ENCODE data around the gene C4orf50.

Gene C4orf50

GRCh38 chr4:6055436-6055835, 37.2 kb upstream of the C4orf50 start:
- ATAC-seq = no peak
- TF ChIP-seq ZNF565 (CRISPR knock-in tag; conservative IDR thresholded peaks at IDR 0.05; ENCODE audit: low read depth) = no peak

- TF ChIP-seq RARB (CRISPR knock-in tag; IDR thresholded peaks at IDR 0.05) (no peak), PPARA (CRISPR knock-in tag; IDR thresholded peaks at IDR 0.05; ENCODE audit: borderline replicate concordance) (no peak), ESRRG (CRISPR knock-in tag; IDR thresholded peaks at IDR 0.05) (no peak), ZNF8 (CRISPR knock-in tag; IDR thresholded peaks at IDR 0.05) (no peak), ARNTL (CRISPR knock-in tag; IDR thresholded peaks at IDR 0.05; ENCODE audit: borderline replicate concordance, low read depth) (no peak), TOX (CRISPR knock-in tag; IDR thresholded peaks at IDR 0.05; ENCODE audit: borderline replicate concordance) (no peak), CSDC2 (CRISPR knock-in tag; IDR thresholded peaks at IDR 0.05) (no peak), POU6F1 (CRISPR knock-in tag; IDR thresholded peaks at IDR 0.05; ENCODE audit: borderline replicate concordance, low read depth) (no peak), ISL1 (CRISPR knock-in tag; IDR thresholded peaks at IDR 0.05) (no peak), TCF4 (CRISPR knock-in tag; IDR thresholded peaks at IDR 0.05; ENCODE audit: borderline replicate concordance) (no peak), ZC3H10 (CRISPR knock-in tag; IDR thresholded peaks at IDR 0.05) (no peak), OSR1 (CRISPR knock-in tag; IDR thresholded peaks at IDR 0.05) (no peak), CSRNP3 (CRISPR knock-in tag; IDR thresholded peaks at IDR 0.05) (no peak)
- no peak for ATAC-seq
Observed at GRCh38 chr4:6055030-6055429, 36.8 kb upstream of the C4orf50 start.

GRCh38 chr4:6054162-6054922, 36.1 kb upstream of the C4orf50 start:
- TF ChIP-seq ARNTL (CRISPR knock-in tag; IDR thresholded peaks at IDR 0.05; ENCODE audit: borderline replicate concordance, low read depth) (no peak), PATZ1 (CRISPR knock-in tag; IDR thresholded peaks at IDR 0.05; ENCODE audit: borderline replicate concordance) (no peak), ESRRG (CRISPR knock-in tag; IDR thresholded peaks at IDR 0.05) (no peak), ZNF565 (CRISPR knock-in tag; conservative IDR thresholded peaks at IDR 0.05; ENCODE audit: low read depth) (no peak), TSHZ2 (CRISPR knock-in tag; IDR thresholded peaks at IDR 0.05) (no peak), POU6F1 (CRISPR knock-in tag; IDR thresholded peaks at IDR 0.05; ENCODE audit: borderline replicate concordance, low read depth) (no peak), ZC3H10 (CRISPR knock-in tag; IDR thresholded peaks at IDR 0.05) (no peak), TCF4 (CRISPR knock-in tag; IDR thresholded peaks at IDR 0.05; ENCODE audit: borderline replicate concordance) (no peak), ZFP3 (CRISPR knock-in tag; IDR thresholded peaks at IDR 0.05) (no peak), ZFP30 (CRISPR knock-in tag; IDR thresholded peaks at IDR 0.05) (no peak), CSDC2 (CRISPR knock-in tag; IDR thresholded peaks at IDR 0.05) (no peak), CSRNP3 (CRISPR knock-in tag; IDR thresholded peaks at IDR 0.05) (no peak), PPARA (CRISPR knock-in tag; IDR thresholded peaks at IDR 0.05; ENCODE audit: borderline replicate concordance) (no peak), RARB (CRISPR knock-in tag; IDR thresholded peaks at IDR 0.05) (no peak), BACH2 (CRISPR knock-in tag; IDR thresholded peaks at IDR 0.05; ENCODE audit: borderline replicate concordance) (no peak), CREB5 (CRISPR knock-in tag; IDR thresholded peaks at IDR 0.05; ENCODE audit: low read depth) (no peak), GLIS3 (CRISPR knock-in tag; IDR thresholded peaks at IDR 0.05) (no peak), SNAI2 (CRISPR knock-in tag; IDR thresholded peaks at IDR 0.05) (no peak), TOX (CRISPR knock-in tag; IDR thresholded peaks at IDR 0.05; ENCODE audit: borderline replicate concordance) (no peak), ZNF70 (CRISPR knock-in tag; IDR thresholded peaks at IDR 0.05) (no peak)
- ATAC-seq = no peak

Data from SK-N-SH treated with all-trans-retinoic acid at 6 μM for 48 hours (cell line).